Panc1 (cell line): ENCODE results near the gene CCNO.

Experiments used
- CTCF ChIP-seq: fragments of 450-650 bp; IDR thresholded peaks from 2 replicates; pipeline ENCODE4 v1.5.1; 2017; ENCODE audit warnings: mild to moderate bottlenecking
- POLR2AphosphoS5 ChIP-seq: IDR thresholded peaks from 2 replicates; pipeline ENCODE4 v1.6.1; 2012; ENCODE audit warnings: mild to moderate bottlenecking, low read depth, low read length, moderate library complexity
- TF ChIP-seq, protein P1 (sequence below), 2 experiments: IDR thresholded peaks; 2 replicates each; pipeline ENCODE4 v1.6.1; 2011 to 2012; ENCODE audit warnings: low read depth in 2 of 2, control low read depth in 1 of 2, low read length in 1 of 2, mild to moderate bottlenecking in 1 of 2, moderate library complexity in 1 of 2; ENCODE audit not compliant: insufficient read depth in 1 of 2

- TF ChIP-seq CTCF (no peak), POLR2AphosphoS5 (no peak)
- TF ChIP-seq, protein P1, sequence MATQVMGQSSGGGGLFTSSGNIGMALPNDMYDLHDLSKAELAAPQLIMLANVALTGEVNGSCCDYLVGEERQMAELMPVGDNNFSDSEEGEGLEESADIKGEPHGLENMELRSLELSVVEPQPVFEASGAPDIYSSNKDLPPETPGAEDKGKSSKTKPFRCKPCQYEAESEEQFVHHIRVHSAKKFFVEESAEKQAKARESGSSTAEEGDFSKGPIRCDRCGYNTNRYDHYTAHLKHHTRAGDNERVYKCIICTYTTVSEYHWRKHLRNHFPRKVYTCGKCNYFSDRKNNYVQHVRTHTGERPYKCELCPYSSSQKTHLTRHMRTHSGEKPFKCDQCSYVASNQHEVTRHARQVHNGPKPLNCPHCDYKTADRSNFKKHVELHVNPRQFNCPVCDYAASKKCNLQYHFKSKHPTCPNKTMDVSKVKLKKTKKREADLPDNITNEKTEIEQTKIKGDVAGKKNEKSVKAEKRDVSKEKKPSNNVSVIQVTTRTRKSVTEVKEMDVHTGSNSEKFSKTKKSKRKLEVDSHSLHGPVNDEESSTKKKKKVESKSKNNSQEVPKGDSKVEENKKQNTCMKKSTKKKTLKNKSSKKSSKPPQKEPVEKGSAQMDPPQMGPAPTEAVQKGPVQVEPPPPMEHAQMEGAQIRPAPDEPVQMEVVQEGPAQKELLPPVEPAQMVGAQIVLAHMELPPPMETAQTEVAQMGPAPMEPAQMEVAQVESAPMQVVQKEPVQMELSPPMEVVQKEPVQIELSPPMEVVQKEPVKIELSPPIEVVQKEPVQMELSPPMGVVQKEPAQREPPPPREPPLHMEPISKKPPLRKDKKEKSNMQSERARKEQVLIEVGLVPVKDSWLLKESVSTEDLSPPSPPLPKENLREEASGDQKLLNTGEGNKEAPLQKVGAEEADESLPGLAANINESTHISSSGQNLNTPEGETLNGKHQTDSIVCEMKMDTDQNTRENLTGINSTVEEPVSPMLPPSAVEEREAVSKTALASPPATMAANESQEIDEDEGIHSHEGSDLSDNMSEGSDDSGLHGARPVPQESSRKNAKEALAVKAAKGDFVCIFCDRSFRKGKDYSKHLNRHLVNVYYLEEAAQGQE (IDR thresholded peaks at IDR 0.05; ENCODE audit: insufficient read depth in 1 of 2, low read depth in 2 of 2, low read length in 1 of 2), result no peak
These were observed 5.6 kb downstream of the CCNO start for GRCh38 chr5:55227664-55228430.
